K562 (cell line): ENCODE data around the gene ARMC6. TPM values are rescaled to one million over a fixed set of nuclear protein-coding genes. Genes with fewer than 3 reads are reported as not detected.
A peak's percentile ranks its signal among the peaks of the same experiment; 100 is the strongest.

Source experiments
- ATAC-seq: fragments of 200-7000 bp; cut with Tn5 transposase; 3 replicates; pipeline ENCODE4 v1.9.1; 2020; ENCODE audit warnings: moderate library complexity
- BruUV-seq: library from RNA; stranded (reverse); fragments of 400-500 nt; replicated peaks from 2 replicates; lab custom pipeline; 2021; lab: Mats Ljungman, UMichigan
- CTCF ChIA-PET: fragments of 300-600 bp; formaldehyde crosslinking; extraction: SDS; loops from one replicate; lab custom pipeline; 2021; ENCODE audit warnings: low intra/inter-chr PET ratio; lab: Yijun Ruan, JAX
- POLR2A ChIA-PET: fragments of 300-600, 350-650 bp; sonication (Branson Sonifier 250); formaldehyde crosslinking; extraction: SDS; loops from one replicate; lab custom pipeline; 2021; ENCODE audit warnings: antibody characterized with exemption, inconsistent platforms; lab: Yijun Ruan, JAX
- DNase-seq, 4 experiments: peaks; one replicate each; pipeline versions ENCODE4 v3.0.0 to v3.0.0-alpha.2; 2011 to 2018; ENCODE audit warnings: low spot score in 3 of 4, mixed read lengths in 3 of 4; ENCODE audit errors: extremely low read depth in 1 of 4
- FAIRE-seq: peaks from 2 replicates; lab custom pipeline; 2011; peaks lifted over from hg19 to GRCh38; lab: Jason Lieb, UNC
- H2AFZ ChIP-seq: 2 replicates; pipeline ENCODE4 v1.6.0; 2011; ENCODE audit warnings: low read depth, low read length, control low read depth, inconsistent platforms
- H3K27ac ChIP-seq: fragments of 200-600 bp; 3 replicates; pipeline ENCODE4 v1.8.0; 2011; ENCODE audit warnings: low read depth, mild to moderate bottlenecking, control low read depth, inconsistent platforms, low read length, moderate library complexity, mixed read lengths; ENCODE audit errors: extremely low read depth
- H3K27me3 ChIP-seq, 2 experiments: fragments of 300-600 bp in 1 of 2; 2 replicates in 1 of 2; 3 replicates in 1 of 2; pipeline versions ENCODE4 v1.6.0 to v1.8.0; 2011; ENCODE audit warnings: inconsistent platforms in 2 of 2, low read length in 2 of 2, mild to moderate bottlenecking in 1 of 2, mixed read lengths in 1 of 2, moderate library complexity in 1 of 2; ENCODE audit not compliant: control insufficient read depth in 2 of 2, insufficient read depth in 2 of 2
- H3K36me3 ChIP-seq: fragments of 300-600 bp; 3 replicates; pipeline ENCODE4 v1.8.0; 2011; ENCODE audit warnings: mild to moderate bottlenecking, low read length, inconsistent platforms; ENCODE audit not compliant: control insufficient read depth, insufficient read depth
- H3K4me1 ChIP-seq, 2 experiments: fragments of 200-600 bp in 1 of 2; replicated peaks in 1 of 2; 2 replicates in 1 of 2; 3 replicates in 1 of 2; pipeline versions ENCODE4 v1.5.1 to v1.8.0; 2011; ENCODE audit warnings: inconsistent platforms in 2 of 2, low read length in 2 of 2, mild to moderate bottlenecking in 1 of 2, mixed read lengths in 1 of 2, moderate library complexity in 1 of 2; ENCODE audit not compliant: control insufficient read depth in 2 of 2, insufficient read depth in 2 of 2
- H3K4me2 ChIP-seq: 2 replicates; pipeline ENCODE4 v1.6.1; 2011; ENCODE audit warnings: low read length, control low read depth, inconsistent platforms, mixed read lengths; ENCODE audit not compliant: insufficient read depth
- H3K4me3 ChIP-seq: fragments of 200-600 bp; sonication (generic), shearing (Covaris generic); 2 replicates; pipeline ENCODE4 v1.5.1; 2016; ENCODE audit warnings: control low read depth, inconsistent platforms
- H3K79me2 ChIP-seq: fragments of 200-600 bp; 3 replicates; pipeline ENCODE4 v1.8.0; 2011; ENCODE audit warnings: low read length, inconsistent platforms; ENCODE audit not compliant: control insufficient read depth, insufficient read depth
- H3K9ac ChIP-seq, 2 experiments: 2 replicates each; pipeline versions ENCODE4 v1.6.0 to v1.6.1; 2011; ENCODE audit warnings: low read depth in 2 of 2, low read length in 2 of 2, control low read depth in 1 of 2, inconsistent platforms in 1 of 2, mild to moderate bottlenecking in 1 of 2, mixed read lengths in 1 of 2; ENCODE audit not compliant: insufficient read depth in 1 of 2
- H3K9me1 ChIP-seq: one replicate; pipeline ENCODE4 v1.6.0; 2011; ENCODE audit warnings: inconsistent platforms, mild to moderate bottlenecking, low read length, moderate library complexity; ENCODE audit not compliant: control insufficient read depth, insufficient read depth
- H3K9me3 ChIP-seq: replicated peaks from 2 replicates; pipeline ENCODE4 v1.5.1; 2011; ENCODE audit warnings: low read depth, low read length, inconsistent platforms; ENCODE audit not compliant: control insufficient read depth, insufficient read depth
- H4K20me1 ChIP-seq: replicated peaks from 2 replicates; pipeline ENCODE4 v1.6.1; 2011; ENCODE audit warnings: low read length, inconsistent platforms, mixed read lengths; ENCODE audit not compliant: control insufficient read depth, insufficient read depth
- CEBPB ChIP-seq: fragments of 450-650 bp; IDR thresholded peaks from 2 replicates; pipeline ENCODE4 v1.6.1; 2016; ENCODE audit warnings: missing genetic modification characterization, missing compliant biosample characterization
- PRDM10 ChIP-seq: fragments of 450-650 bp; IDR thresholded peaks from 2 replicates; pipeline ENCODE4 v1.6.1; 2018; ENCODE audit not compliant: partially characterized antibody
- ZNF436 ChIP-seq: fragments of 250-450, 450-650 bp; sonication (Bioruptor Pico); formaldehyde crosslinking; IDR thresholded peaks from 2 replicates; pipeline ENCODE4 v1.7.0; 2020; ENCODE audit warnings: mild to moderate bottlenecking
- WGBS: fragments of 100-300 bp; shearing (Covaris generic); methylation state at CpG from one replicate; pipeline ENCODE4 v1.1.6; 2016; ENCODE audit warnings: low coverage, mixed read lengths; ENCODE audit not compliant: insufficient coverage; ENCODE audit errors: missing lambda C conversion rate; 5-methylcytosine and 5-hydroxymethylcytosine counted together
- in situ Hi-C: fragments of 300-500 bp; cut with MboI; formaldehyde crosslinking; loops from 4 replicates; pipeline ENCODE4 v1.15.0; 2018; ENCODE audit warnings: inconsistent platforms, mixed read lengths
- intact Hi-C: fragments of 100-400 bp; cut with micrococcal nuclease; formaldehyde crosslinking; loops from 2 replicates; pipeline ENCODE4 v1.14.2; 2022
- polyA plus RNA-seq, 8 experiments: library from polyadenylated mRNA; depleted of rRNA in 4 of 8; stranded (reverse) in 5 of 8; unstranded in 3 of 8; fragments of >200 nt; fragmentation: Nextera tagmentation in 2 of 8; fragmentation: Illumina TruSeq in 1 of 8; extraction: Ambion mirVana in 2 of 8; extraction: Trizol in 1 of 8; gene quantifications; 2 replicates each; pipeline versions ENCODE4 v1.2.1 to v1.2.3, GENCODE V29; 2011 to 2014; ENCODE audit warnings: inconsistent platforms in 1 of 8, missing spikeins in 1 of 8
- total RNA-seq, 7 experiments: library from RNA; depleted of rRNA in 6 of 7; stranded (reverse); fragments of >200 nt in 6 of 7; fragmentation: Illumina TruSeq in 2 of 7; extraction: Trizol in 2 of 7; gene quantifications; 2 replicates each; pipeline versions ENCODE4 v1.2.1 to v1.2.3, GENCODE V29; 2011 to 2021; ENCODE audit warnings: low replicate concordance in 1 of 7

ARMC6 gene
- total and polyA plus RNA-seq, 9 of the 15 experiments (the other 6 are each of a cell fraction or from before 2014, with no cell fraction given): 2.1 to 93.4 (median 63.6) TPM

GRCh38 chr19:19078801-19079200 lies 45.4 kb downstream of the ARMC6 start:
- peaks cover 48% of the 10 kb centered on the region; the same call in 2 of the 3 replicates for H3K36me3 ChIP-seq
- ChIA-PET CTCF (no interaction called here), POLR2A (interaction anchor here (1.1 to 1.8 kb wide), 2 partner anchors 9 to 11 kb away, joined by 3 to 7 read pairs; no protein-coding TSS in a partner anchor)
- no peak for DNase-seq
- H3K4me1 ChIP-seq: peaks cover 7 to 14% of the 10 kb centered on the region in 2 experiments; a peak in 3 of 5 replicates
- no peak for FAIRE-seq
- H3K9me1 ChIP-seq: peaks cover 4% of the 10 kb centered on the region
- intact Hi-C loops: no loop called here
- no peaks in the 10 kb centered on the region for H3K9me3 ChIP-seq
- no peak overlapping the region; a peak in 1 of 4 replicates for H3K9ac ChIP-seq
- no peaks in the 10 kb centered on the region for H3K27me3 ChIP-seq
- 84% methylated on average over 6 of the region's 6 CpGs for WGBS
- no TSS peak for BruUV-seq
- peaks cover 6% of the 10 kb centered on the region; the same call in 1 of the 2 replicates for H4K20me1 ChIP-seq
- no peak overlapping the region for H2AFZ ChIP-seq
- peaks cover 34% of the 10 kb centered on the region for H3K79me2 ChIP-seq
- H3K4me2 ChIP-seq: no peak overlapping the region
- H3K27ac ChIP-seq: no peak overlapping the region
- TF ChIP-seq ZNF436 (no peak), PRDM10 (peak; percentile 34), CEBPB (tag) (peak; percentile 78)
- ATAC-seq: no peak
- H3K4me3 ChIP-seq: no peak overlapping the region
- in situ Hi-C loops: no loop called here
